ENCODE results near the gene HADHA.

The HADHA gene

GRCh38 chr2:26244309-26245230, at the start of gene HADHA, which contains the start of gene HADHB:
Gene HADHA (minus strand): TSS chr2:26244632. CDS start chr2:26244596, 36 bp downstream.
Gene HADHB (plus strand): TSS chr2:26244939. CDS start chr2:26254255, 9,316 bp downstream.
- Histone ChIP-seq H3K4me3 (ENCODE audit: insufficient read depth, low read length, poor library complexity, severe bottlenecking) (peak within 1 kb of the TSS; percentile 92), H2AFZ (ENCODE audit: low read depth, low read length, severe bottlenecking) (peak within 1 kb of the TSS; percentile 50), H3K27me3 (ENCODE audit: low read length) (no peaks in the 10 kb centered on the region), H3F3A (ENCODE audit: insufficient read depth) (no peaks in the 10 kb centered on the region), H3K4me2 (ENCODE audit: low read depth, low read length, poor library complexity, severe bottlenecking) (peak within 1 kb of the TSS; percentile 75), H3K36me3 (ENCODE audit: low read length) (no peaks in the 10 kb centered on the region), H3K9ac (ENCODE audit: low read length) (peak within 1 kb of the TSS; percentile 73), H3K27ac (ENCODE audit: low read depth, low read length) (peak within 1 kb of the TSS; percentile 77), H3K9me2 (replicated peaks; ENCODE audit: insufficient read depth, low read length) (no peaks in the 10 kb centered on the region), H4K20me1 (ENCODE audit: low read depth, low read length) (no peaks in the 10 kb centered on the region), H3K9me3 (ENCODE audit: insufficient read depth, low read length) (no peaks in the 10 kb centered on the region), H3K79me2 (ENCODE audit: insufficient read depth, low read length) (peaks cover 94% of the 10 kb centered on the region)
- TF ChIP-seq CTCF (IDR thresholded peaks at IDR 0.05; ENCODE audit: insufficient read depth, low read length, poor library complexity, severe bottlenecking), result no peak
- no peak for TF ChIP-seq EZH2phosphoT487 (conservative IDR thresholded peaks at IDR 0.05; ENCODE audit: low read length)

DNA sequence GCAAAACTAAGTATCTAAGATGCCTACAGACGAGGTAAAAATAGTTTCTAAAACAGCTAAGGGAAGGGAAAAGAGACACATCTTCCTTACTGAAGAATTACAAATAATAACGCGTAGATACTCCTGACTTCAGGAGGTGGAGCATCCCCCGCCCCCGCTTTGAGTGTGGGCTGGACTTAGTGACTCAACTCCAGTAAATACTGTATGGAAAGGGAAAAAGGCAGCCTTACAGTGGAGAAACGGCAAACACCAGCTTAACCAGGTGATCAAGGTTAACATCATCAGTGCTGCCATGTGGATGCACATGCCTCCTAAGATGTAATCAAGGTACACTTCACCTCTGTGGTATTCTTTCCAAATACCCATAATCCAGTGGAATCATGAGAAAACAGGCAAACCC, 48.2 kb upstream of the HADHA start:
- Histone ChIP-seq H3K9me3 (ENCODE audit: insufficient read depth, low read length) (no peaks in the 10 kb centered on the region), H3K9ac (ENCODE audit: low read length) (no peak overlapping the region), H3K4me3 (ENCODE audit: insufficient read depth, low read length, poor library complexity, severe bottlenecking) (no peak overlapping the region), H3K9me2 (replicated peaks; ENCODE audit: insufficient read depth, low read length) (no peaks in the 10 kb centered on the region), H3K4me2 (ENCODE audit: low read depth, low read length, poor library complexity, severe bottlenecking) (no peak overlapping the region), H3F3A (ENCODE audit: insufficient read depth) (no peaks in the 10 kb centered on the region), H2AFZ (ENCODE audit: low read depth, low read length, severe bottlenecking) (no peak overlapping the region), H3K27me3 (ENCODE audit: low read length) (no peaks in the 10 kb centered on the region), H4K20me1 (ENCODE audit: low read depth, low read length) (no peaks in the 10 kb centered on the region), H3K27ac (ENCODE audit: low read depth, low read length) (no peak overlapping the region), H3K79me2 (ENCODE audit: insufficient read depth, low read length) (no peaks in the 10 kb centered on the region), H3K36me3 (ENCODE audit: low read length) (no peaks in the 10 kb centered on the region)
- no peak for TF ChIP-seq EZH2phosphoT487 (conservative IDR thresholded peaks at IDR 0.05; ENCODE audit: low read length)
- TF ChIP-seq CTCF (IDR thresholded peaks at IDR 0.05; ENCODE audit: insufficient read depth, low read length, poor library complexity, severe bottlenecking), result no peak

GRCh38 chr2:26290001-26290400, 45.6 kb upstream of the HADHA start:
- Histone ChIP-seq H3K79me2 (ENCODE audit: insufficient read depth, low read length) (no peaks in the 10 kb centered on the region), H3K9me2 (replicated peaks; ENCODE audit: insufficient read depth, low read length) (no peaks in the 10 kb centered on the region), H2AFZ (ENCODE audit: low read depth, low read length, severe bottlenecking) (no peak overlapping the region), H3K4me2 (ENCODE audit: low read depth, low read length, poor library complexity, severe bottlenecking) (no peak overlapping the region), H4K20me1 (ENCODE audit: low read depth, low read length) (no peaks in the 10 kb centered on the region), H3K36me3 (ENCODE audit: low read length) (no peaks in the 10 kb centered on the region), H3F3A (ENCODE audit: insufficient read depth) (no peaks in the 10 kb centered on the region), H3K27me3 (ENCODE audit: low read length) (no peaks in the 10 kb centered on the region), H3K9me3 (ENCODE audit: insufficient read depth, low read length) (no peaks in the 10 kb centered on the region), H3K27ac (ENCODE audit: low read depth, low read length) (no peak overlapping the region), H3K4me3 (ENCODE audit: insufficient read depth, low read length, poor library complexity, severe bottlenecking) (no peak overlapping the region), H3K9ac (ENCODE audit: low read length) (no peak overlapping the region)
- no peak for TF ChIP-seq CTCF (IDR thresholded peaks at IDR 0.05; ENCODE audit: insufficient read depth, low read length, poor library complexity, severe bottlenecking)
- TF ChIP-seq EZH2phosphoT487 (conservative IDR thresholded peaks at IDR 0.05; ENCODE audit: low read length), result no peak
